CD14-positive monocyte (primary cell): ENCODE measurements around the gene DMBX1. TPM values are rescaled to one million over a fixed set of nuclear protein-coding genes. Genes with fewer than 3 reads are reported as not detected.

Experiments used
- DNase-seq, 3 donors: peaks; one replicate each; pipeline ENCODE4 v3.0.0-alpha.2; 2011 to 2022
- H2AFZ ChIP-seq: 2 replicates; pipeline ENCODE4 v1.6.0; 2012; ENCODE audit warnings: mild to moderate bottlenecking, low read depth, low read length, inconsistent platforms; ENCODE audit not compliant: insufficient read depth, poor library complexity, severe bottlenecking
- H3K27ac ChIP-seq, 2 donors: 1 replicate in 1 of 2; 2 replicates in 1 of 2; pipeline ENCODE4 v1.5.1; 2012 to 2013; ENCODE audit warnings: low read length in 2 of 2, control low read depth in 1 of 2, inconsistent platforms in 1 of 2, low read depth in 1 of 2, mild to moderate bottlenecking in 1 of 2
- H3K27me3 ChIP-seq, 2 donors: one replicate each; pipeline versions ENCODE4 v1.6.0 to v1.6.1; 2011 to 2013; ENCODE audit warnings: low read length in 2 of 2; ENCODE audit not compliant: control insufficient read depth in 2 of 2, insufficient read depth in 2 of 2
- H3K36me3 ChIP-seq, 2 donors: replicated peaks in 1 of 2; 1 replicate in 1 of 2; 2 replicates in 1 of 2; pipeline versions ENCODE4 v1.5.1 to v1.6.1; 2012 to 2013; ENCODE audit warnings: low read length in 2 of 2, control low read depth in 1 of 2, inconsistent platforms in 1 of 2, mild to moderate bottlenecking in 1 of 2; ENCODE audit not compliant: insufficient read depth in 2 of 2, control insufficient read depth in 1 of 2
- H3K4me1 ChIP-seq, 2 donors: 1 replicate in 1 of 2; 2 replicates in 1 of 2; pipeline versions ENCODE4 v1.5.1 to v1.6.1; 2012 to 2013; ENCODE audit warnings: low read length in 2 of 2, control low read depth in 1 of 2, inconsistent platforms in 1 of 2, mild to moderate bottlenecking in 1 of 2, moderate library complexity in 1 of 2; ENCODE audit not compliant: insufficient read depth in 2 of 2, control insufficient read depth in 1 of 2
- H3K4me2 ChIP-seq: replicated peaks from 2 replicates; pipeline ENCODE3; 2012; ENCODE audit warnings: low read length, moderate library complexity, mild to moderate bottlenecking; ENCODE audit not compliant: poor library complexity, severe bottlenecking; ENCODE audit errors: extremely low read depth
- H3K4me3 ChIP-seq, 3 experiments: fragments of 200-600 bp in 1 of 3; sonication (generic) in 1 of 3; replicated peaks in 1 of 3; 1 replicate in 2 of 3; 2 replicates in 1 of 3; pipeline ENCODE4 v1.5.1; 2011 to 2013; ENCODE audit warnings: low read length in 3 of 3, mild to moderate bottlenecking in 3 of 3, control low read depth in 2 of 3, low read depth in 2 of 3, inconsistent platforms in 1 of 3, moderate library complexity in 1 of 3
- H3K79me2 ChIP-seq: 2 replicates; pipeline ENCODE4 v1.6.0; 2012; ENCODE audit warnings: mild to moderate bottlenecking, control low read depth, inconsistent platforms, low read length, moderate library complexity; ENCODE audit not compliant: insufficient read depth
- H3K9ac ChIP-seq: 2 replicates; pipeline ENCODE4 v1.6.0; 2017; ENCODE audit warnings: low read length, mild to moderate bottlenecking; ENCODE audit not compliant: insufficient read depth, poor library complexity, severe bottlenecking
- H3K9me3 ChIP-seq, 2 donors: replicated peaks in 1 of 2; 1 replicate in 1 of 2; 2 replicates in 1 of 2; pipeline versions ENCODE4 v1.5.1 to v1.6.1; 2012 to 2013; ENCODE audit warnings: low read length in 2 of 2, control low read depth in 1 of 2; ENCODE audit not compliant: control insufficient read depth in 1 of 2, insufficient read depth in 1 of 2
- H4K20me1 ChIP-seq: 2 replicates; pipeline ENCODE4 v1.6.0; 2012; ENCODE audit warnings: mild to moderate bottlenecking, low read length, control low read depth, moderate library complexity; ENCODE audit not compliant: insufficient read depth
- H3K27ac Mint-ChIP-seq, 7 donors: one replicate each; pipeline ENCODE4 v1.8.0; 2020; ENCODE audit warnings: mild to moderate bottlenecking in 7 of 7, mixed read lengths in 7 of 7, moderate library complexity in 6 of 7, inconsistent platforms in 2 of 7
- H3K27me3 Mint-ChIP-seq, 3 donors: one replicate each; pipeline ENCODE4 v1.8.0; 2021 to 2022; ENCODE audit warnings: low read depth in 3 of 3, mild to moderate bottlenecking in 3 of 3, mixed read lengths in 3 of 3, moderate library complexity in 3 of 3, inconsistent platforms in 1 of 3
- H3K36me3 Mint-ChIP-seq, 2 donors: one replicate each; pipeline ENCODE4 v1.8.0; 2020; ENCODE audit warnings: mixed read lengths in 2 of 2, inconsistent platforms in 1 of 2, mild to moderate bottlenecking in 1 of 2
- H3K4me1 Mint-ChIP-seq: one replicate; pipeline ENCODE4 v1.8.0; 2020; ENCODE audit warnings: mild to moderate bottlenecking, mixed read lengths
- H3K4me3 Mint-ChIP-seq, 2 donors: one replicate each; pipeline ENCODE4 v1.8.0; 2020; ENCODE audit warnings: mild to moderate bottlenecking in 2 of 2, mixed read lengths in 2 of 2, moderate library complexity in 1 of 2
- H3K9me3 Mint-ChIP-seq, 7 donors: one replicate each; pipeline ENCODE4 v1.8.0; 2020 to 2022; ENCODE audit warnings: mixed read lengths in 7 of 7, mild to moderate bottlenecking in 6 of 7, moderate library complexity in 6 of 7, inconsistent platforms in 2 of 7
- CTCF ChIP-seq: fragments of 200-600 bp; IDR thresholded peaks from one replicate; pipeline ENCODE4 v1.8.0; 2022; ENCODE audit warnings: antibody characterized with exemption, mild to moderate bottlenecking
- WGBS: methylation state at CpG from one replicate; pipeline ENCODE4 v1.1.5; 2013; ENCODE audit warnings: missing lambda C conversion rate; ENCODE audit not compliant: insufficient coverage; 5-methylcytosine and 5-hydroxymethylcytosine counted together
- intact Hi-C, 2 donors: fragments of 100-400 bp; cut with micrococcal nuclease; formaldehyde crosslinking; loops; one replicate each; pipeline versions ENCODE4 v1.15.0 to v1.15.1; 2023
- polyA plus RNA-seq, 3 donors: library from polyadenylated mRNA; depleted of rRNA in 1 of 3; unstranded in 2 of 3; stranded (reverse) in 1 of 3; fragments of 300-500 nt in 2 of 3; fragments of >200 nt in 1 of 3; fragmentation: Illumina TruSeq in 2 of 3; gene quantifications; 1 replicate in 2 of 3; 2 replicates in 1 of 3; pipeline ENCODE4 v1.2.3, GENCODE V29; 2012 to 2021

Gene DMBX1
- polyA plus RNA-seq, 3 donors, result not detected

- Histone ChIP-seq H3K9ac (no peak overlapping the region), H3K4me1 (peaks cover 4 to 18% of the 10 kb centered on the region in 2 donors), H2AFZ (peak overlapping the region; percentile 65), H3K4me2 (peak overlapping the region; percentile 67), H3K9me3 (peaks cover 0 to 46% of the 10 kb centered on the region in 2 donors), H3K27me3 (peaks cover 75 to 96% of the 10 kb centered on the region in 2 donors), H4K20me1 (no peaks in the 10 kb centered on the region), H3K4me3 (peak overlapping the region in 1 of 3 experiments; percentile 67), H3K27ac (no peak overlapping the region), H3K79me2 (no peaks in the 10 kb centered on the region), H3K36me3 (no peaks in the 10 kb centered on the region)
- peaks cover 17% of the 10 kb centered on the region for H3K4me1 Mint-ChIP-seq
- H3K27me3 Mint-ChIP-seq, result peaks cover 96 to 100% (median 99%) of the 10 kb centered on the region in 3 donors
- TF ChIP-seq CTCF, result no peak
- peaks cover 7 to 10% of the 10 kb centered on the region in 2 donors for H3K36me3 Mint-ChIP-seq
- H3K27ac Mint-ChIP-seq, result peak overlapping the region in 1 of 7 donors; percentile 15
- peaks cover 0 to 41% (median 6%) of the 10 kb centered on the region in 7 donors for H3K9me3 Mint-ChIP-seq
- intact Hi-C loops, result no loop called here
- peak; percentile 12 to 75 (median 23) for DNase-seq
- WGBS, result 9% methylated on average over 23 of the region's 24 CpGs
- H3K4me3 Mint-ChIP-seq, result peak overlapping the region in 1 of 2 donors; percentile 94
These were observed 1.1 kb upstream of the DMBX1 start for GRCh38 chr1:46488343-46489168.

GRCh38 chr1:46489169-46489637, 433 bp upstream of the DMBX1 start:
- Histone ChIP-seq H3K4me2 (peak overlapping the region; percentile 67), H3K79me2 (no peaks in the 10 kb centered on the region), H2AFZ (peak overlapping the region; percentile 65), H3K27ac (no peak overlapping the region), H3K9ac (no peak overlapping the region), H3K4me3 (peak overlapping the region in 1 of 3 experiments; percentile 67), H3K36me3 (no peaks in the 10 kb centered on the region), H3K9me3 (peaks cover 0 to 46% of the 10 kb centered on the region in 2 donors), H3K27me3 (peaks cover 80 to 97% of the 10 kb centered on the region in 2 donors), H4K20me1 (no peaks in the 10 kb centered on the region), H3K4me1 (peaks cover 4 to 18% of the 10 kb centered on the region in 2 donors)
- intact Hi-C loops, result no loop called here
- no peak for DNase-seq
- Mint-ChIP-seq H3K27ac (no peak overlapping the region), H3K9me3 (peaks cover 0 to 41% (median 6%) of the 10 kb centered on the region in 7 donors), H3K4me1 (peaks cover 17% of the 10 kb centered on the region), H3K36me3 (peaks cover 7 to 10% of the 10 kb centered on the region in 2 donors), H3K4me3 (peak overlapping the region; percentile 72 to 94), H3K27me3 (peaks cover 96 to 100% (median 99%) of the 10 kb centered on the region in 3 donors)
- WGBS, result 5% methylated on average over 23 of the region's 35 CpGs
- TF ChIP-seq CTCF, result no peak
